Body of pancreas (tissue), 4 donors: ENCODE measurements around the gene ACCS.
A peak's percentile ranks its signal among the peaks of the same experiment; 100 is the strongest.

Experiments used
- CTCF ChIP-seq, 7 experiments: fragments of 450-650 bp in 4 of 7; fragments of 200-600 bp in 3 of 7; sonication (generic) in 3 of 7; IDR thresholded peaks; one replicate each; pipeline ENCODE4 v1.5.1; 2016 to 2019; ENCODE audit warnings: antibody characterized with exemption in 7 of 7
- POLR2A ChIP-seq, 3 donors: fragments of 450-650 bp; IDR thresholded peaks; one replicate each; pipeline ENCODE4 v1.6.1; 2016; ENCODE audit warnings: antibody characterized with exemption in 3 of 3, mild to moderate bottlenecking in 2 of 3

GRCh38 chr11:44094260-44094868, 28.3 kb downstream of the ACCS start:
- peak; percentile 56 to 72 (median 66) for TF ChIP-seq CTCF (IDR thresholded peaks at IDR 0.05)
- TF ChIP-seq POLR2A (IDR thresholded peaks at IDR 0.05): no peak
